HL-60 (cell line): ENCODE results near the gene PRDM16. TPM values are rescaled to one million over a fixed set of nuclear protein-coding genes. Genes with fewer than 3 reads are reported as not detected.

Source experiments
- DNase-seq, 2 experiments: peaks; one replicate each; pipeline ENCODE4 v3.0.0-alpha.2; 2010 to 2020; ENCODE audit warnings: low read depth in 1 of 2, low spot score in 1 of 2
- H3K27ac ChIP-seq: fragments of 250-450 bp; sonication (Bioruptor Pico); replicated peaks from 2 replicates; pipeline ENCODE4 v1.5.1; 2020; ENCODE audit warnings: mild to moderate bottlenecking, moderate library complexity
- H3K27me3 ChIP-seq: fragments of 250-450 bp; sonication (Bioruptor Pico); 2 replicates; pipeline ENCODE4 v1.5.1; 2021; ENCODE audit warnings: mild to moderate bottlenecking, moderate library complexity; ENCODE audit not compliant: insufficient read depth, poor library complexity, severe bottlenecking
- H3K4me3 ChIP-seq: replicated peaks from 2 replicates; pipeline ENCODE4 v1.5.1; 2011; ENCODE audit warnings: mild to moderate bottlenecking, control low read depth, low read length; ENCODE audit not compliant: insufficient read depth
- GABPA ChIP-seq: IDR thresholded peaks from 2 replicates; pipeline ENCODE4 v1.6.1; 2012; ENCODE audit warnings: low read depth
- POLR2AphosphoS5 ChIP-seq: IDR thresholded peaks from 2 replicates; pipeline ENCODE4 v1.6.1; 2012; ENCODE audit warnings: low read depth
- REST ChIP-seq: IDR thresholded peaks from 2 replicates; pipeline ENCODE4 v1.6.1; 2012; ENCODE audit warnings: low read depth; ENCODE audit not compliant: insufficient replicate concordance
- SPI1 ChIP-seq: IDR thresholded peaks from 2 replicates; pipeline ENCODE4 v1.6.1; 2012; ENCODE audit warnings: low read depth, mild to moderate bottlenecking, borderline replicate concordance
- microRNA-seq: library from miRNA; unstranded; fragments of <30 nt; microRNA quantifications from one replicate; pipeline ENCODE4, GENCODE V29; 2018
- TF ChIP-seq, protein P1 (sequence below): IDR thresholded peaks from one replicate; pipeline ENCODE4 v1.5.1; 2011; ENCODE audit warnings: low read length, control low read depth, inconsistent platforms; ENCODE audit not compliant: insufficient read depth

PRDM16 gene

GRCh38 chr1:3485016-3485415, 416.0 kb downstream of the PRDM16 start:
- H3K27ac ChIP-seq = no peak overlapping the region
- H3K4me3 ChIP-seq = no peak overlapping the region
- DNase-seq = no peak
- peaks cover 9% of the 10 kb centered on the region for H3K27me3 ChIP-seq
- no peak for TF ChIP-seq GABPA
- no peak for TF ChIP-seq POLR2AphosphoS5
- TF ChIP-seq REST = no peak
- TF ChIP-seq SPI1 = no peak
- TF ChIP-seq, protein P1, sequence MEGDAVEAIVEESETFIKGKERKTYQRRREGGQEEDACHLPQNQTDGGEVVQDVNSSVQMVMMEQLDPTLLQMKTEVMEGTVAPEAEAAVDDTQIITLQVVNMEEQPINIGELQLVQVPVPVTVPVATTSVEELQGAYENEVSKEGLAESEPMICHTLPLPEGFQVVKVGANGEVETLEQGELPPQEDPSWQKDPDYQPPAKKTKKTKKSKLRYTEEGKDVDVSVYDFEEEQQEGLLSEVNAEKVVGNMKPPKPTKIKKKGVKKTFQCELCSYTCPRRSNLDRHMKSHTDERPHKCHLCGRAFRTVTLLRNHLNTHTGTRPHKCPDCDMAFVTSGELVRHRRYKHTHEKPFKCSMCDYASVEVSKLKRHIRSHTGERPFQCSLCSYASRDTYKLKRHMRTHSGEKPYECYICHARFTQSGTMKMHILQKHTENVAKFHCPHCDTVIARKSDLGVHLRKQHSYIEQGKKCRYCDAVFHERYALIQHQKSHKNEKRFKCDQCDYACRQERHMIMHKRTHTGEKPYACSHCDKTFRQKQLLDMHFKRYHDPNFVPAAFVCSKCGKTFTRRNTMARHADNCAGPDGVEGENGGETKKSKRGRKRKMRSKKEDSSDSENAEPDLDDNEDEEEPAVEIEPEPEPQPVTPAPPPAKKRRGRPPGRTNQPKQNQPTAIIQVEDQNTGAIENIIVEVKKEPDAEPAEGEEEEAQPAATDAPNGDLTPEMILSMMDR = no peak

Small RNA genes lying within 50 kb of the gene (microRNA-seq; reads per million reads assigned to microRNA genes)
- not detected for gene MIR4251
